DMS 273 (cell line): Measurements from ENCODE around the gene FZD10.

Experiments
- DNase-seq: peaks from one replicate; lab custom pipeline; 2025; ENCODE audit not compliant: unreplicated experiment; lab: John Stamatoyannopoulos, UW

The FZD10 gene

DNA sequence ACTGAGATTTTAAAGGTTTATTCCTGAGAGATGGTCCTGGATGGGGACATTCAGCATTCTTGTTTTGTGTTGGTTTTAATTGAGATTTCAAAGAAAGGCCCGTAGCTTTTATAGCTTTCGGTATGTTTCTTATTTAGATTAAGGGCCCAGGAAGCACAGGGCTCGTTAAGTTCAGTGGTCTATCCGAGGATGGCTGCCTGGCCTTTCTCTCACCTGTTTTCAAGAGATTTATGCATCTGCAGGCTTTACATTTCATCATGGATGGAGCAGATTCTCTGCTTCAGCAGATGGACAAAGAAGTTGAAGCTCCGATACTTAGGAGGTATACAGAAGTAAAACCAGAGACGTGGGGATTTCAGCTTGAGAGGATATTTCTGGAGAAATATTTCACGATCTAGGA, 16.0 kb downstream of the FZD10 start:
- DNase-seq: no peak

DNA sequence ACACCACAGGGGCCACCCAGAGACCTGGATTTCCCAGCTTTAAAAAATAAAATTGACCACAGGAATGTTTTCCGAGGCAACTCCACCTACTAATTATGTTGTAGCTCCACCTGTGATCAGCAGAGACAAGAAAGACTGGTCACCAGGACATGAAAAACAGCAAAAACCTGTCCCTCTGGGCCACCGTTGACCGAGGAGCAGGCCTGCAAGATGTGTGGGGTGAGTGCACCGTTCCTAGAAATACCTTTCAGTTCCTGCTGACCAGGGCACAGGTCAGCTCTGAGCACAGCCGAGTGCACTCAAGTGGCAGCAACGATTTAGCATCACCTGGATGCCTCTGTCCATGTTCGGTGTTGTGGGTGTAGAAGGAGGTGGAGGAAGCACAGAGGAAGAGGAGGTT, 16.9 kb downstream of the FZD10 start:
- no peak for DNase-seq

DNA sequence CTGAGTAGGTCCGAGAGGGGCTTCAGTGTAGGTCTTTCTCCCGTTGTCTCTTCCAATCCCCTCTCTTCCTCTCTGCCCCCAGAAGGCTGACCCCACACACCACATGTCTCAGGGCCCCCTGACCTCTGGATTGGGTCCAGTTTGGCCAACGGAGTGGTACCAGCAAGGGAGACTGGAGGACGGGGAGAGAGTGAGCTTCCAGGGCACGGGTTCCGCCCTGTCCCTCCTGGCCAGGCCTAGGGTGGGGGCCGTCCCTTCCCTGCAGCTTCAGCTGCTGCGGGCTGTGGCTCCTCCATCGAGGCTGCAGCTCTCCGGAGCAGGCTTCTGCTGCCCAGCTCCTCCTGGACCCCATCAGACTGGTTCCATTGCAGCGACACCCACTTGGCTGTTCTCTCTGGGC, 17.4 kb downstream of the FZD10 start:
- no peak for DNase-seq

DNA sequence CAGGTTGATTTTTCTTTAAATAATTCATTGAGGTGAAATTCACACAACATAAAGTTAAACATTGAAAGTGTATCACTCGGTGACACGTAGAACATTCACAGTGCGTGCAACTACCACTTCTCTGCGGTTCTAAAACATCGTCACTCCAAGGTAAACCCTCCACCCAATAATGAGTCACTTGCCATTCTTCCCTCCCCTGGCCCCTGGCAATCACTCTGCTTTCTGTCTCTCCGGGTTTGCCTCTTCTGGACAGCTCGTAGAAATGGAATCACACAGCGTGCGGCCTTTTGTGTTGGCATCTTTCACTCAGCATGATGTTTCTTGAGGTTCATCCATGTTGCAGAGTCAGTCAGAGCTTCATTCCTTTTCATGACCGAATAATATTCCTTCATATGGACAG, 18.9 kb downstream of the FZD10 start:
- DNase-seq: no peak

DNA sequence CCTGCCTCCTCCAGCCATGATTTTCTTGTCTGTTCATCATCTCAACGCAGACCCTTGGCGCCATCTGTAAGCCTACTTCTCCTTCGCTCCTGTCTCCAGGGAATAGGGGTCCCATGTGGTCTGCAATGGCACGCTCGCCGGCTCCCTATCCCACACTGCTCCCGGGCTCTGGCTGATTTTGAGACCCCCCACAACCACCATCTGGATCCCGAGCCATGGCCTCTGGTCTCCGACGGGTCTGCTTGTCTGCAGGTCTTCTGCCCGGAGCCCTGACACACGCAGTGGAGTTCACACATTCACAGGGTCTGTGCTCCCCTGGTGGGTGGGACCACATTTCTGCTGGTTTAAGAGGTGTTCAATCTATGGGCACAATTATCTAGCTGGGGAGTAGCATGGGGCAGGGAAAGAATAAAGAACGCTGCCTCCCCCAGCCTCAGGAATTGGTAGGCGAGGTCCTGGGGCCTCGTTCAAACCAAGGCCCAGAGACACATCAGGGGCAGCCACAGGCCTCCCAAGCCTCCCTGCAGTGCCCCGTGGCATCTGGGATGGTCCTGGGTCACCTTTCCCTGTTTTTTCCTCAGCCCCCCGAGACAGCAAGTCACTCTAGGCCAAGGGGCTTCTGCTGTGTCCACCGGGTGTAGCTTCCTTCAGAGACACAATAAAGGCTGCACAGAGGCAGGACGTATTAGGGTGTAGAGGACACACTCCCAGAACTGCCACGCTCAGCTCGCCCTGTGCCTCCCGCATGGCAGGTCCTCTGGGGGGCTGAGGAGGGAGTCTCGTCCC, 21.5 kb downstream of the FZD10 start:
- no peak for DNase-seq

DNA sequence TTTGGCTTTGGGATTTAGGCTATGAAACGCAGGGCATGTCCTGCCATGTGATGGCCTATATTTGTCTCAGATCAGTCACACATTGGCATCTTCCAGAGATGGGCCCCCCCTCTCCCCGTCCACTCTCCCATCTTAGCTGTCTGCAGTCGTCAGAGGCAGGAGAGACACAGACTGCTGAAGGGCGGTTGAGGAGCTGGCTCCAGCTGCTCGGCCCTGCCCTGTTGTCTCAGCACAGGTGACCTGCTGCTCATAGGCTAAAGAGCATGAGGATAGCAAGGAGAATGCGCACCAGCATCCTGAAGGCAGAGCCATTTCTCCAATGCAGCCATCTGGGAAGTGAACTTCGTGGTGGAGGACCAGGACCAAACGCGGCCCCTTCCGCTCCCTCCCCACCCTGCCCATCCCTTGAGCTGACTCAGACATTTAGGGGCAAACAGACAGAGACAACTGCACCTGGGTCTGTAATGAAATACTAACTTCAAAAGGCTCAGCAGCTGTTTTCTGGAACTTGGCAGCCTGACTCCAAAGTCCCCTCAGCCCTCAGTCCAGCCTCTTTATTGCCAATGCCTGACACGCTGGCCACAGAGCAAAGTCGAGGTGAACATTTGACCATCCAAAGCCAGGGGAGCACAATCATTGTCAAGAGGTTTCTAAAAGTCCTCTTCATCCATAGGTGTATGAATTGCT, 22.3 kb downstream of the FZD10 start:
- DNase-seq: no peak

DNA sequence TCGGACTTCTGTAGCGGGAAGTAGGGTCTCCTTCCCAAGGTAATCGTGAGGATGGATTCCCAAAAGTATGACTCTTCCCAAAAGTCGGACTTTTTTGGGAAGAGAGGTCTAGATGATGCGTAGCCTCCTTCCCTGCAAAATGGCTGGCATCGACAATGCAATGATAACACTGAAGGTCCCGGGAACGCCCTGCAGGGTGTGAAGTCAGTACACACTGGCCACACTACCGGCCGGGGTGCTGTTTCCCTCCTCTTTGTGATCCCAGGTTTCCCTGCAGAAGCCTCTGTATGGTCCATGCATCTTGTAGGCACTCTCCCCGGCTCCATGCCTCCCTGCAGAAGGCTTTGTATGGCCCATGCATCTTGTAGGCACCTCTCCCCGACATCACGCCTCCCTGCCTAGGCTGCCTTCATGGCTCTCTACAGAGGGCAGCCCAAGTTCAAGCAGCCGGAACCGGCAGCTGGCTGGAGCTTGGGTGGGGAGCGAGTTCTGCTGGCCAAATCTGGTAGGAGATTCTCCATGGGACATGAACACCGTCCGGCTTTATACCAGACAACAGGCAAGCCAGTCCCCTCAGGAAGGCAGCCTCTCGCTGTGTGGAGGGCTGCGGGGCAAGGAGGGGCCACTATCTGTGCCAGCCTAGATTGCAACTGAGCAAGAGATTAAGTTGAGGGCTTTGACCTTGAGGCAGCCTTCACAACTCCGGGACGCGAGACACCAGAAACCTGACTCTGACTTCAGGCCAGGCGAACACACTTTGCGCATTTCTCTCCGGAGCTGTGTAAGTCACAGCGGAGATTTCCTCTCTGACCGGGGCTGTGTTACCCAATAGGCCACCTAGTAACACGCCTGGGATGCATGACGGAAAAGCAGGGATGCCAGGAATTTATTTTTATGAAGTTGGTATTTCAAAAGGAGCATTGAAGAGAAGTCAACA, 23.5 kb downstream of the FZD10 start:
- no peak for DNase-seq

DNA sequence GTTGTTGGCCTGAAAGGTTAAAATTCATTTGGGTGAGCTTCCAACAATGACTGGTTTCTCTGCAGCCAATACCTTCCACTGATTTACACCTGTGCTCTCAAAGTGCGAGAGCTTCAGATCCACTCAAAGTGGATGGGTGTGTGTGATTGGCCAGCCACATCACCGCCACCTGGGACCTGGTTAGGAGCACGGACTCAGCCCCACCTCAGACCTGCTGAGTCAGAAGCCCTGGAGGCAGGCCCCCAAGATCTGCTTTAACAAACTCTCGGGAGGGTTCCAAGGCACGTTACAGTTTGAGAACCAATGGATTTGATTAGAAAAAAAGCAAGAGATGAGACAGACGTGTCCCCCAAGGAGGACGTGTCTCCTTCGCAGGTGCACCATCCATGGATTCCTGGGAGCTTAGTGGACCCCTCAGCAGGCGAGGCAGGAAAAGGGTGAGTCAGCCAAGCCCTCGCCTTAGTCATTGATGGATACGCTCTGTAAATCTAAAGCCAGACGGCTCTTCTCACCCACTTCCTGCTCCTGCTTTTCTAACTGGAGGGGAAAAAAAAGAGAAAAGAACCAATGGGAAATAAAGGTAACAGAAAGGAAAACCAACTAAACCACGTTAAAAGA, 24.5 kb downstream of the FZD10 start:
- no peak for DNase-seq

DNA sequence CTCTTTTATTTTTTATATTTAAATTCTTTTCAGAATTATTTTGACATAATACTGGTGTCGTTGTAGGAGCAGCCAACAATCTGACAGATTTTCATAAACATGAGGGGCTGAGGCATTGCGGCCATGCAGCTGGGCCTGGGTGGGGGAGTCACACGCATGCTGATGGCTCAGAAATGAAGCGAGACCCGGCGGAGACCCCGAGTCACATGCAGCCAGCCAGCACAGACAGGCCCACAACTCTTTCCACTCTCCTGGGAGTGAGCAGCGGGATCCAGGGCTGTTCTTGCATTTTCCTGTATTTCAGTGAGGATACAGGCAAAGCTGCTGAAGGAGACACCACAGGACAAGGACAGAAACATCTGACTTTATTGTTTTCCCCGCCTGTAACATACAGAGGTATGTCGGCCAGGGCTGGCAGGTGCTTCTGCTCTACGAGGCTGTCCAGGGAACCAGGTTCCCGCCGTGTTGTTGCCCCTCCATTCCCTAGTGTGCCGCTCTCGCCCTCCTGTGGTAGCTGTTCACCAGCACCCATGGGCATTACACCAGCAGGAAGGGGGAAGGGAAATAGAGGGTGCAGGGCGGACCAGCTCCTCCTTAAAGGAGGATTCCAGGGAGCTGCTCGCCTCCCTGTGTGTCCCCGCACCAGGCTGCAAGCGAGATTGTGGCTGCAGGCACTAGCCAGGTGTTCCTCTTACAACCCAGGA, 30.5 kb downstream of the FZD10 start:
- no peak for DNase-seq

DNA sequence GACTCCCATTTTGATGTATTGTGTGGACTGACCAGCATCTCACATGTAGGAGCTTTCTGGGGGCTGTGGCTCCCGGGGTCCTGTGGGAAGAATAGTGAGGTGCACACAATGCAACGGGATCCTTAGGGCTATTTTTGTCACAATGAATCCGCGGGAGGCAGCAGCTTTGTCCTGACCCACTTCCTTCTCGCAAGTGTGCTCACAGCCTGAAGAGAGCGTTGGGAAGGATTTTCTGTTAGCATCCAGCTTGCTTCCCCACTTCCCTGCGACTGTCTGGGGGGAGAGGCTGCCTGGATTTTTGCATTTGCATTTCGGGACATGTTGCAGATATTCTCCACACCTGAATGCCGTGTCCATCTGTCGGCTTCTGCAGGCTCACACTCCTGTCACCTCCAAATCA, 31.9 kb downstream of the FZD10 start:
- no peak for DNase-seq

DNA sequence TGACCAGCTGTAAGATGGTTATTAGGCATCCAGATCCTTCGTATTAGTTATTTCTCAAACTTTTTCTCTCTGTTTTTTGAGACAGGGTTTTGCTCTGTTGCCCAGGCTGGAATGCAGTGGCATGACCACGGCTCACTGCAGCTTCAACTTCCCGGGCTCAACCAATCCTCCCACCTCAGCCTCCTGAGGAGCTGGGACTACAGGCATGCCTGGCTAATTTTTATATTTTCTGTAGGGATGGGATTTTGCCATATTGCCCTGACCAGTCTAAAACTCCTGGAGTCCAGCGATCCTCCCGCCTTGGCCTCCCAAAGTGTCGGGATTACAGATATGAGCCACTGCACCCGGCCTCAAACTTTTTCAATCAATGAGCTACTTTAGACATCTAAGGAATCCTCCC, 33.1 kb downstream of the FZD10 start:
- no peak for DNase-seq

DNA sequence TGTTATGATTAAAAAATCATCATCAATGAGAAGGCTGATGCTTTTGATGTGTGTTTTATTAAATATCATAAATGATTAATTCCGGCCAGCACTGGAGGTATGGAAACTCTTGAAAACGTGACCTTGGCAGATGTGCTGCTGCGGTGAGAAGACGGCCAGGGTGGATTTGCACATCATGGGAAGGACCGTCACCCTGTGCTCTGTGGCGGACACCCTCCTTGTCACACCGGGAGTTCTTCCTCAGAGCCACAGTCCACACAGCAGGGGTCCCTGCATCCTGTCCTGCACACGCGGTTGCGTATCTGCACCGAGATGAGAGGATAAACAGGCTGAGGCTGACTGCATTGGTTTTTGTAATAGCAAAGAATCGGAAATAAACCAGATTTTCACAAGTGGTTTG, 33.5 kb downstream of the FZD10 start:
- DNase-seq: no peak

DNA sequence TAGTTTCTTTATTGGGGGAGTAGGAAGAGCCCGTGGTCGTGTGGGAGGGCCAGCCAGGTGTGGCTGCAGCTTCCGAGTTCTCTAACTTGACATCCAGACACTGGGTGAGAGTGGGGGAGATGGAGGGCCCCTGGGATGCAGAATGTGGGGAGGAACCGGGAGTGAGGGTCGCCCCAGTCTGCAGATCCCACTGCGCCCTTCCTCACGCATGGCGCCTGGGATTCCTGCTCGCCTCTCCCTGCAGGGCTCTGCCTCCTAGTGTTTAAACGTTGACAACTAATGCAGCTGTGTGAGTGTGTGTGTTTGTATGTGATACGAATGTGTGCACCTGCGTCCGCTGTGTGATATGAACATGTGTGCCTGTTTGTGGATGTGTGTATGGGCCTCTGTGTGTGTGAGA, 34.6 kb downstream of the FZD10 start:
- DNase-seq: no peak

DNA sequence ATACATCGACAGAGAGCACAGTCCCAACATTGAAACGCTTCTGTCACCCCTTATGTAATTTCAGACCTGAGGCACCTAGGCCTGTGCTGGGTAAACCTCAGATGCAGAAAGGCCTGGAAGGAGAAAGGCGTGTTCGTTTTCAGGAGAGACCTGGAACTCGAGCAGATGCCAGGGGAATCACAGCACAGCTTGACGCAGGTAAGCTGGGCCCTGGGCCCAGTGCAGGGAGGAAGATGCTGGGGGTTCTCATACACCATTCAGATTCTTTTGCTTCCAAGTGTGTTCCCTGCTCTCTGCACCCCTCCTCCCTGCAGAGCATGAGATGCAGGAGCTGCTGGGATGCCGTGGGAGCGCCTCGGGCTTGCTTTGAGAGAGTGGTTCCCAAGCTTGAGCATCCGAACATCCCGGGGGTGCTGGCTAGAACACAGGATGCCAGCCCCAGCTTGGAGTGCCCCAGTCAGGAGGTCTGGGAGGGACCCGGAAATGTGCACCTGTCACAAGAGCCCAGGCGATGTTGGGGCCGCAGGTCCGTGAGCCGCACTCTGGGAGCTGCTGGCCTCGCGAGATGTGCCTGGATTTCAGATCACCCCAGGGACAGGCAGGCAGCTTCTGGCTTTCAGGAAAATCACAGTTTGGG, 35.9 kb downstream of the FZD10 start:
- no peak for DNase-seq

DNA sequence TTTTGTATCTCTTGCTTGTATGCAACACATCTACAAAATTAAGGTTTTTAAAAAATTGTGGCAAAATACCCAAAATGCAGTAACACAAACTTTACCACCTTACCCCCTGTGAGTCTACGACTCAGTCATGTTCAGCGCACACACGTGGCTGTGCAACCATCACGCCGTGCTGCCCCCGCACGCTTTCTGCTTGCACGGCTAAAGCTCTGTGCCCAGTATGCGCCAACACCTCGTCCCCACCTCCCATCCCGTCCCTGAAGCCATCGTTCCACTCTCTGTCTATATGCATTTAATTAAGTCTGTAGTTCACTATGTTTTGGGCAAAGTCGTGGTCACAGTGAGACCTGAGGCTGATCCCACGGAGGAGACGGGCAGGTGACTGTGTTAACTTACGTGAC, 36.4 kb downstream of the FZD10 start:
- no peak for DNase-seq

DNA sequence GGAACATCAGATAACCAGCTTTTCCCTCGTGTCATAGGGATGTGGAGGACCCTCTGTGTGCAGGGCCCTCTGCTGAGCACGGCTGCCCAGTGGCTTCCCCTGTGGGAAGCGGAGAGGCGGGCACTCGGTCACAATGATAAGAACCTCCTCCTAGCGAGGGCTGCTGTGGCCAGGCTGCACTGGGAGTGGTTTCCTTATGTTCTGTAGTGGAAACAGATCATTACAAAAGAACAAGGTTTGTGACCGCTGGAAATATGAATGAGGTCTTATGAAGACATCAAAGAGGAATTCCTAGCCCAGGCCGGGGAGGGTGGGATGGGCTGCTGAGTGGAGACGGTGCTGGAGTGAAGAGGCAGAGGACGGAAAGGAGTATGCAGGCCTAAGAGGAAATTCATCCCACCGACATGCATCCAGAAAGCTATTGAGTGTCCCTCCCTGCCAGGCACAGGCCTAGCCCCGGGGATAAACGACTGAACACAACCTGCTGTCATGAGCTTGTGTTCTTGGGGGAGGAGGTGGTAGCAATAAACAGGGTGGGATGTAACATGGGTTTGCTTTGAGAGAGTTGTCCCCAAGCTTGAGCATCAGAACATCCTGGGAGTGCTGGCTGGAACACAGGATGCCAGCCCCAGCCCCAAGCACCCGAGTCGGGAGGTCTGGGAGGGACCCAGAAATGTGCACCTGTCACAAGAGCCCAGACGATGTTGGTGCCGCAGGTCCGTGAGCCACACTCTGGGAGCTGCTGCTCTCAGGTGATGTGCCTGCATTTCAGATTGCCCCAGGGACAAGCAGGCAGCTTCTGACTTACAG, 37.5 kb downstream of the FZD10 start:
- DNase-seq: no peak

DNA sequence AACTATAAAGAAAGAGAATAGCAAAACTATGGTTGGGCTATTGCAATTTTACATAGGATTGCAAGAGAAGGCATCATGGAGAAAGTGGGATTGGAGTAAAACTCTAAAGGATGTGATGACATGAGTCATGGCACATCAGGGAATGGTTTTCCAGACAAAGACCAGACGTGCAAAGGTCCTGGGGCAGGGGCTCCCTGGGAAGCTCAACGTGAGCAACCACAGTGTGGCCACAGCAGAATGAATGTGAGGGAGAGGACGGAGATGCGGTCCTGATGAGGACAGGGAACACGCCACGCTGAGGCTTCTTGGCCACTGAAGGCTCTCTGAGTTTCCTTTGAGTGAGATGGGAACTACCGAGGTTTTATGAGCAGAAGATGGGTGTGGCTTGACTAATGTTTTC, 38.2 kb downstream of the FZD10 start:
- no peak for DNase-seq

DNA sequence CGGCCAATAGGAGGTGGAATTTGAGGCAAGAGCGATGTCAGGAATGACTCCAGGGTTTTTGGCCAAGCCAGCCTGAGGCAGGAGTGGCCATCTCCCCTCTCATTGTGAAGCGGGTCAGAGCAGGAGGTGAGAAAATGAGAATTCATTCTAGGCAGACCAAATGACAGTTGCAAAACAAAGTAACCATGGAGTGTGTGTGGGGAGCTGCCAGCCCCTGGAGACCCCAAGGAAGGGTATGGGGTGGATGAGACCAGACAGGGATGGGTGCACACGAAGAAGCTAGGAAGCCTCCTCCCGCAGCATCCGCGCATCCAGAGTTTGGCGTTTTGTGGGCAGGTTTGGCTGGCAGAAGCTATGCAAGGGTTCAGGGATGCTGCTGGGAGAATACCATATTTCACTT, 38.8 kb downstream of the FZD10 start:
- DNase-seq: no peak

DNA sequence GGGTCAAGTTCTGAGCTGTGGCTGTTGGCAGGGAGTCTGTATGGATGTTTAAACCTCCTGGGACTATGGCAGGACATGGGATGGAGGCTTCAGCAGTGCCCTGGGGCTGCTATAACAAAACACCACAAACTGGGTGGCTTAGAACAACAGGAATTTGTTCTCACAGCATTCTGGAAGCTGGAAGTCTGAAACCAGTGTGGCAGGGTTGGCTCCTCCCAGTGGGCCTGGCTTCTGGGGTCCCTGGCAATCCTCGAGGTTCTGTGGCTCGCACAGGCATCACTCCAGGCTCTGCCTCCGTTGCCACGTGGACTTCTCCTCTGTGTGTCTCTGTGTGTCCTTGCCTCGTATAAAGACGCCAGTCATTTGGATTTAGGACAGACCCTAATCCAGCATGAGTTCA, 39.9 kb downstream of the FZD10 start:
- no peak for DNase-seq
